NCI-H82 treated with DMSO at 0.1 percent for 48 hours (cell line): ENCODE data around the gene MED12L.
"Not testable (repeated sequence)": the region's sequence is repeated elsewhere in the genome, so short reads cannot be mapped to it uniquely, and the experiment has no call there.

Experiments used
- DNase-seq: peaks from one replicate; lab custom pipeline; 2025; ENCODE audit not compliant: unreplicated experiment; lab: John Stamatoyannopoulos, UW

The MED12L gene, protein sequence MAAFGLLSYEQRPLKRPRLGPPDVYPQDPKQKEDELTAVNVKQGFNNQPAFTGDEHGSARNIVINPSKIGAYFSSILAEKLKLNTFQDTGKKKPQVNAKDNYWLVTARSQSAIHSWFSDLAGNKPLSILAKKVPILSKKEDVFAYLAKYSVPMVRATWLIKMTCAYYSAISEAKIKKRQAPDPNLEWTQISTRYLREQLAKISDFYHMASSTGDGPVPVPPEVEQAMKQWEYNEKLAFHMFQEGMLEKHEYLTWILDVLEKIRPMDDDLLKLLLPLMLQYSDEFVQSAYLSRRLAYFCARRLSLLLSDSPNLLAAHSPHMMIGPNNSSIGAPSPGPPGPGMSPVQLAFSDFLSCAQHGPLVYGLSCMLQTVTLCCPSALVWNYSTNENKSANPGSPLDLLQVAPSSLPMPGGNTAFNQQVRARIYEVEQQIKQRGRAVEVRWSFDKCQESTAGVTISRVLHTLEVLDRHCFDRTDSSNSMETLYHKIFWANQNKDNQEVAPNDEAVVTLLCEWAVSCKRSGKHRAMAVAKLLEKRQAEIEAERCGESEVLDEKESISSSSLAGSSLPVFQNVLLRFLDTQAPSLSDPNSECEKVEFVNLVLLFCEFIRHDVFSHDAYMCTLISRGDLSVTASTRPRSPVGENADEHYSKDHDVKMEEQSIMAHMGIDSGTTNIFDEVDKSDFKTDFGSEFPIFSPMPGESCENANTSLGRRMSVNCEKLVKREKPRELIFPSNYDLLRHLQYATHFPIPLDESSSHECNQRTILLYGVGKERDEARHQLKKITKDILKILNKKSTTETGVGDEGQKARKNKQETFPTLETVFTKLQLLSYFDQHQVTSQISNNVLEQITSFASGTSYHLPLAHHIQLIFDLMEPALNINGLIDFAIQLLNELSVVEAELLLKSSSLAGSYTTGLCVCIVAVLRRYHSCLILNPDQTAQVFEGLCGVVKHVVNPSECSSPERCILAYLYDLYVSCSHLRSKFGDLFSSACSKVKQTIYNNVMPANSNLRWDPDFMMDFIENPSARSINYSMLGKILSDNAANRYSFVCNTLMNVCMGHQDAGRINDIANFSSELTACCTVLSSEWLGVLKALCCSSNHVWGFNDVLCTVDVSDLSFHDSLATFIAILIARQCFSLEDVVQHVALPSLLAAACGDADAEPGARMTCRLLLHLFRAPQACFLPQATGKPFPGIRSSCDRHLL (N-terminal part only)

DNA sequence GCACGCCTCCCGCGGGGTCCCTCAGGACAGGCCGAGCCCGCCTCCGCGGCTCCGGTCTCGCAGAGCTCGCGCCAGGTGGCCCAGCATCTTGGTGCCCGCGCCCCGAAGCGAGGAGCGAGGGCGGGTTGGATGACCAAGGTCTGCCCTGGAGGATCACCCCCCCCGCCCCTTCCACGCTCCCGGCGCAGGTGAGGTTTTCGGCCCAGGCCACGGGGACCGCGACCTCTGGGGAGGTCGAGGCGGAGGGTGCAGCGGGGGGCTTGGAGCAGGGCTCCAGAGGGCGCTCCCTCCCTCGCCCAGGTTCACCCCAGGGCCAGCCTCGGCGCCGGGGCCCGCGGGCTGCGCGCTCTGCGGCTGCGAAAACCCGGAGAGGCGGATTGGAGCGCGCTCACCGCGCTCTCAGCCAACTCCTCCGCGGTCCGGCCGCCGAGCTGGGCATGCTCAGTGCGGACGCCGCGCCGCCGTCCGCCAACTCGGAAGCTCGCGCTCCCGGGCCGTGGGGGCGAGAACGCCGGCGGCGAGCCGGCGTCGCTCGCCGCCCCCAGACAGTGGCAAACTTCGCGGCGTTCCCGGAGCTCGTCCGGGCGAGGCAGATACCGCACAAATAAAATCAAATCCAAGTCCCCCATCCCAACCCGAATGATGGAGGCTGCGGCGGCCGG is at the start of gene MED12L:
Gene MED12L (plus strand): TSS at position 438 of the 662 bp plus-strand sequence. CDS start 1,263 bp downstream, outside the sequence.
- no peak for DNase-seq

DNA sequence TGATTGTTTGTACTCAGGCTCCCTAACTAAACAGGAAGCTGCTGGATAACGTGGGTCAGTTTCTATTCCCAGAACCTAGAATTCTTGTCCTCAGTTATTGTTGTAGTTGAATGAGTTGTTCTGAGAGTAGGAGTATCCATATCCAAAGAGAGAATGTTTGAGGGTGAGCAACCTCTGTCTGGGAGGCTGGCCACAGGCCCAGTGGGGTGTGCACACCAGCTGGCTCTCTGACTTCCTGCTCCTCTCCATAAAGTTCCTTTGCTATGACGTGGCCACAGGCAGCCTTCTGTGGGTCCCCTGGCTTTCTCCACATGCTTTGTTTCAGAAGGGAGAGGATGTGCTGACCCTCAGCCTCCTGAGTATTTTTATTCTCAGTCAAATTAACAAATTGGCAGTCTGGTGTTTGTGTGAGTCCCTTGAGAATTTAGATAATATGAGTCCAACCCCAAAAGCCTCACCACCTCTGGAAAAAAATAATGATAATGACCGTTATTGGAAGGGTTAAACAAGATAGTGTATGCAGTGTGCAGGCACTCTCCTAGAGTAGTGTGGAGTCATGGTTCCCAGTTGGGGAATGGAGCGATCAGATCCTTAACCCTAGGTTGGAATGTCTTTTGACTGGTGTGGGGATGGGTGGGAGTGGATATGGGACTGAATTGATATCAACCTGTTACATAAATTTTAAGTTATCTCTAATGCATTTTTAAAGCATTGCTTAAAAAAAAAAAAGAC is 47.6 kb upstream of the MED12L start:
- DNase-seq: no peak

DNA sequence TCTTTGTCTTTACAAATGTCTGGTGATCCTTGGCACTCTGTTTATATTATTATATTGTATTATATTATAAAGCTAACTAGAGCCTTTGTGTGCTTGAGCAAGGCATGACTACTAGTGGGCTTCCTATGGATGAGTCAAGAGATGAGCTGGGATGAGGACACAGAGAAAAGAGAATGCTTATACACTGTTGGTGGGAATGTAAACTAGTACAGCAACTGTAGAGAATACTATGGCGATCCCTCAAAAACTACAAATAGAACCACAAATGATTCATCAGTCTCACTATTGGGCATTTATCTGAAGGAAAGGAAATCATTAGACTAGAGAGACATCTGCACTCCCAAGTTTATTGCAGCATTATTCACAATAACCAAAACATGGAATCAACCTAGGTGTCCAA is 40.8 kb upstream of the MED12L start:
- no peak for DNase-seq

DNA sequence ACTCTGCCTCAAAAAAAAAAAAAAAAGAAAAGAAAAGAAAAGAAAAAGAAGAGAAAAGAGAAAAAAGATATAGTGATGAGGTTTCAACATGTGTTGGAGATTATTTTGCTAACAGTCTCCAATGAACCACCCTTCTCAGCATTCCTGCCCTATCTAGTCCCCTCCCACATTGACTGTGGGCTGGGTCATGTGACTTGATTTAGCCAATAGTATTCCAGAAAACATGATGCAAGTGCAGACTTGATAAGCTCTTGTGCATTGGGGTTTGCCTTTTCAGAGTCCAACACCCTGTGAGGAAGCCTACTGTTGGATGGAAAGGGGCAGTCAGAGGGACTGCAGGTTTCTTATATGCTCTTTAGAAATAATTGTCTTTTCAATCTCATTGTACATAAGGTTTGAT is 37.8 kb upstream of the MED12L start:
- DNase-seq: no peak

DNA sequence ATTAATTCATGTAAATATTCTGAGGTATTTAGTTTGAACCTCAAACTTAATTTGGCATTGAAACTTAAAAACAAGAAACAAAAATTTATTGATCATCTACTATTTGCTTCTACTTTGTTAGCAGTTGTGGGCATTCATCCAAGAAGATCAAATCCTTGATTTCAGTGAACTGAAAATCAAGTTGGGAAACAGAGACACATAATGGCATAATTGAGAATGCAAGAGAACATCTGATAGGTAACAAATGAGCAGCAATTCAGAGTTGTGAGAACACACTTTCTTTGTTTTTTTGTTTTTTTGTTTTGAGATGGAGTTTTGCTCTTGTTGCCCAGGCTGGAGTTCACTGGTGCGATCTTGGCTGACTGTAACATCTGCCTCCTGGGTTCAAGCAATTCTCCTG is 33.9 kb upstream of the MED12L start:
- DNase-seq: no peak

DNA sequence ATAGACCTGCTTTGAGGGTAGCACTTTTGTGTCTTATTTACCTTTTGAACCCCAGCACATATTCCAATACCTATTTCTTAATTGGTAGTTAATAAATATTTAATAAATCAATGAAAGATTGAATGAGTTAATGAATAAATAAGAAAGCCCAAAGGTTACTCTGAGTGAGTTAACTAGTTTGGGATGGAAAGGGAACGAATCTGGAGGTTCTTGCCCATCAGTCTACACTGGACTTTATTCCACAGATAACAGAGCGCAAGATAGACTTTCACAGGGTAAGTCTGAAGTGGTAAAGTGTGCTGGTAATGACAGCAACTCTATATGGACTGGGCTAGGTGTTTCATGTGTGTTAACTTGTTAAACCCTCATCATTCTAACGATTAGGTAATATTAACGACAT is 33.1 kb upstream of the MED12L start:
- no peak for DNase-seq

DNA sequence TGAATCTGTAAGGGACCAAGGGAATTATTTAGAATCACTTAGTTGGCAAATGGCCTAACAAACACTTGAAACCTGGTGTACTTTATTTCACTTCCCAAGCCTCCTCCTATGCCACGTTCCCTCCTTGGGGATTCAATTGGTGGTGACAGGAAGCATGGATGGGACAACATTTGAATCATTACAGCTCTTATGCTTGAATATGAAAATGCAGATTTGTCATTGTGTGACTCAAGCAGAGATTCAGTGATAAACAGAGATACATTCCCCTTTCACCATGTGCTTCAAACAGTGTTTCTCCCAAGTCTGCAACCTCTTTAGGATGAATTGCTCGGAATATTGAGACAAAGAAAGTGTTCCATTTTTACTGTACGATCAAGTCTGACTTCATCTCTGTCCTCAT is 32.7 kb upstream of the MED12L start:
- no peak for DNase-seq

DNA sequence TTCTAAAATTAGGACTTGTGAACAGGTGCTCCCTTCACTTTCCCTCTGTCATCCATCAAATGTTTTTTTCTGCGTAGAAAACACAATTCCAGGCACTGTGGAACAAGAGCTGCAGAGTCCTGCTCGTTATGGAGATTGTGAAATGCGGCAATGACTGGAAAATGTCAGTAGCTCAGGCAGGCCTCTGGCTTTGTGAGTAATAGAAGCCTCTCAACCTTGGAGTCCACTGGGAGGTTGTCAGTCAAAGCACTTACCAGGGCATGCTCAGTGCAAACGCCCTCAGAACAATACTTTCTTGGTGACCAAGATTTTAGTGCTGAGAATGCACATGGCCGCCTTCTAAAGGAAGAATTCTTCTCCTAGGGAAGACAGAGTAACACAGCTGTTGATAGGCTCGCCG is 26.7 kb upstream of the MED12L start:
- no peak for DNase-seq

DNA sequence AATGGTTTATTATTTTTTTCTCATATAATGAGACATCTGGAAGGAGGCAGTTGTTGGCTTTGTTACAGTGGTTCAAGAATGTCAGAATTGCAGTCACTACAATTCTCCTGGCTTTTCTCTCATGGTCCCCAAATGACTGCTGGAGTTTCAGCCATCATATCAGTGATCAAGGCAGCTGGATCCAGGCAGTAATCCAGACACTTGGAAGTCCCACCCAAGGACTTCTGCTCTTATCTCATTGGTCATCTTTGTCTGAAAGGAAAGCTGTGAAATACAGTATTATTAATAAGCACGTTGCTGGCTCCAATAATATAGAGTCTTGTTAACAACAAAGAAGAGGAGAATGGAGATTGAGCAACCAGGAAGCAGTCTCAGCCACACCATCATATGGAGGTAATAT is 22.9 kb upstream of the MED12L start:
- no peak for DNase-seq

DNA sequence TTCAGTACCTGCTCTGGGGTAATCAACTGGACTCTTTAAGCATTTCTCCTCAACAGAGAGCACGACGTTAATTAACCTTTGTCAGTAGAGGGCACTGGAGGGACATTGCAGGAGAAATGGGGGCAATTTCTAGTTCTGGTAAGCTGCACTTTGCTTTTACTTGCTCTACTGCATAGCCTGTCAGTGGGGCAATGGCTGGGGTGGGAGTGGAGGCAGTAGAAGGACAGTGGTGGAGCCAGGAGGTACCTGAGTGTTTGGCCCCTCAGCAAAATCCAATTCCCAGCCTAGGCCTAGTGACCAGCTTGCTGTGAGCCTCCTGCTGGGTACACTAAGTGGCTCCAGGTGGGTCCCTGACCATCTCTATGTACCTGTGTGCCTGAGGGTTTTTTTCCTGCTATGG is 18.3 kb upstream of the MED12L start:
- DNase-seq: no peak

DNA sequence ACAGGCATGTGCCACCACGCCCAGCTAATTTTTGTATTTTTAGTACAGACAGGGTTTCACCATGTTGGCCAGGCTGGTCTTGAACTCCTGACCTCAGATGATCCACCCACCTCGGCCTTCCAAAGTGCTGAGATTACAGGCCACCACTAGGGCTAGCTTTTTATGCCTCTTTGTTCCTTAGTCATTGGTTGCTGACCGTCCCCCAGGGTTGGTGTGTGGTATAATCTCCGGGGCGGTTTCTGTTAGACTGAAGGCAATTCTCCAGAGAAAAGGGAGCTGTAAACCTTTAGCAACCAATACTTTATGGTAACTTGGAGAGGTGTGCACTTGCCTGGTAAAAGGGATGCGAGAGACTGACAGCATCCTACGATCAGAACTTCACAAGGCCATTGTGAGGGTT is 12.6 kb upstream of the MED12L start:
- DNase-seq: not testable (repeated sequence)

DNA sequence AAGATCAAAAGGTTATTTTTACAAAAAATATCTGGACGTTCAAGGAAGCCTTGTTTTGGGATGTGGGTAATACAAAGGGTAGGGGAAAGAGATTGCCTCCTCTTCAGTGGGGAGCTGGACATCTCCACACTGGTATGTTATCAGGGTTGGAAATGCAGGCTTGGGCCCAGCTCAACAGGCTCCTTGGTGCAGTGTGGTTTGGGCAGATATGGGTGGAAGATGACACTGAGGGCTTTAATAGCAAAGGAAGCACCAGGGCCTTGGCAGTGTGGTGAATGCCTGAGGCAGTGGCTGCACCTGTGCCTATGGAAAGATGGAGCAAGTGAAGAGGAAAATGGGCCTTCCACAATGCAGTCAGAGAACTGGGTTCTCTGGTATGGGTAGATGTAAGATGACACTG is 11.2 kb upstream of the MED12L start:
- DNase-seq: no peak

DNA sequence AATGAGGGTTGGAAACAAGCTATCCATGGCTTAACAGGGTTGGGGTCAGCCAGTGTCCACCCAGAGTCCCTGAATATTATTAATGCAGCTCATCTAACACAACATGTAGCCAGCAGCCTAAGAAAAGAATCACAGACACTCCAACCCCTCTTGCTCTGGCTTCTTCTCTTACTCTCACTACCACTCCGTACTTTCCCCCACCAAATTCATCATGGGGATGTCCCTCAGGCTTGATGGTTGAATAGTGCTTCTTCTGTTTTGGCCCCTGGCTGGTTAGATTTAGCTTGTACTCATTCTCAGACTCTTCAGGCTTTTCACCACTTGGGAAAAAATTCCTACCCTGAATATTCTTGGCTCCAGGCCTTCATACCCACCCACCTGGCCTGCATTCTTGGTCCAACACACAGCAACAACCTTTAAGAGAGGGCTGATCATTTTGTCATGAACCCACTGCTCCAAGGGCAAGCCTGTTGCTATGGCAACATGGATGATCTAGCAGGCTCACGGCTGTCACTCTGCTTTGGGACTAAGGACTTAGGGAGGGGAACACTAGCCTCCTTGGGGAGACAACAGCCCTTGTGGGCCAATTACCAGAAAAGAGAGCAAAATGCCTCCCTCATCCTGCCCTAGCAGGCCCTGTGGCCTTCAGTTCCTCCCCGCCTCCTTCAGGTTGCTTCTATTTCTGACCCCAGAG is 9.4 kb upstream of the MED12L start:
- DNase-seq: no peak

DNA sequence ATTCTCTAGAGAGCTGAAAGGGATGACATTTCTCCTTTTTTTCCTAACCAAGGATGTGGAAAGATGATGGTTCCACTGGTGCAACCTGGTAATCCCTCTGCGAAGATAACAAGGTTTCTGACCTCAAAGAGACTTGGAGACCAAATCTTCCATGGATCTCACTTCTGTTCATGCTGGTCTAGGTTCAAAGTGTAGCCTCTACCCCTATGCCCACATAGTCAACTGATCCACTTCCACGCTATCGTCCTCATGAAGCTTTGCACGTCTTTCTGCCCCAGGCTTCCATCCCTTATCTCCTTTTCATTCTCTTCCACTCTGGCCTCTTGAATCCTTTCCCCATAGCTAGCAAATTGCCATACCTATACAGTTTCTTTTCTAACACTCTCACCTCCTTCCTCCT is 8.8 kb upstream of the MED12L start:
- DNase-seq: no peak

DNA sequence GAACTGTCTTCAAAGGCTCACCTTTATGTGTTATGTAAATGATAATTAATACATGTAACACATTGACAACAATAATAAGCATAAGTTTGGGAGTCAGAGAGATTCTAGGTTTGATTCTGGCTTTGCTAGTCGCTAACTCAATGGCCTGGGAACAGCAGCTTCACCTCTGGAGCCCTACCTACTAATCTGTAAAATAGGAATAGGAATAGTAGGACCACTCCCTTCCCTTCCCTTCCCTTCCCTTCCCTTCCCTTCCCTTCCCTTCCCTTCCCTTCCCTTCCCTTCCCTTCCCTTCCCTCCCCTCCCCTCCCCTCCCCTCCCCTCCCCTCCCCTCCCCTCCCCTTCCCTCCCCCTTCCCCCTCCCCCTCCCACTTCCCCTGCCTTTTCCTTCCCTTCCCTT is 4.4 kb upstream of the MED12L start:
- not testable (repeated sequence) for DNase-seq

DNA sequence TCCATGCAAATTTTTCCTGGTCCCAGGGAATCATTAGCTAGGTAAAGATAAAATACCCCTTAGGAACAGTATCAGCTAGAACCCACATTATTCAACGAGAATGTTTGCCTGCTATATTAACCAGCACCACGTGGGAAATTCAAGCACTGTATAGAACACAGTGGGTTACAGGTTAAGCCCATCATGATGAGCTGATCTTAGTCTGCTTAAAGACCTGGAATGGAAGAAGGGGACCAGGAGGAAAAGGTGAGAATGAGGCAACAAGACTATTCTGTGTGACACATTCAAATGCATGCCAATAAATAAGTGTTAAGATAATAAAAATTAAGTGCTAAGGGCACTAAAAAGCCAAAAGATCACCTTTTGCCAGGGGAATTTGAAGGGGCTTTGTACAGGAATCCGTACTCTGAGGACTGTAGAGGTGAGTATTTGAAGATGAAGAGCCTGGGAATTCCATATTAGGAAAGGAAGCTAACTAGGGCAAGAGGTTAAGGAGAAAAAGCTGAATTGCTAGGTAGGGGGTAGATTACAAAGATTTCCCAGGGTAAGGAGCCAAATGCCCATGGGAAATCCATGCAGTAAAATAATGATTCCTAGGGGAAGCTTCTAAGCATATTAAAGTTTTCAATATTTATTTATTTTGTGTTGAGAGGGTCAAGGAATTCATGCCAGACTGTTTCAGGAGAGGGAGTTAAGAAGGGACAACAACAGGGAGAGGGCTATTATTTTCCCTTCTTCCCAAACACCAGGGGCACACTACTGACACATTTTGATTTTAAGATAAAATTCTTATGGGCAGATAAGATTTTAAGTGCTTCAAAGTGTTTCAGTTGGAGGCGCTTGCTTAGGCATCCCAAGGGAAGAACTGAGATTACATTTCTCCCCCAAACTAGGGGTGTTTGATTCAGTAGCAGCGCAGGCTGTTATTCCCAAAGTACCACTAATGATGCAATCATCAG is 2.3 kb upstream of the MED12L start:
- DNase-seq: no peak

DNA sequence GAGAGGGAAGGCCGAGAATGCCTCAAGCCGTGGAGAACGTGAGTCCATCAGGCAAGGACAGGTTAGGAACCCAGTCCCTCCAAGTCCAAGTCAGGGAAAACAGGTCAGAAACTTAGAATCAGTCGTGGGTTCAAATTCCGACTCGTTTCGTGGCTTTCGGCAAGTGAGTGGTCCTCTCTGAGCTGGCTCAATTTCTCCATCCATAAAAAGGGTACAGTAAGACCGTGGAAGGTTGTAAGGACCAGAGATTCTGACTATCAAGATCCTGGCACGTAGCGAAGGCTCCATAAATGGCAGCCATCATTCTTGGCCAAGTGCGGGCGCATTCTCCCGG is 604 bp upstream of the MED12L start:
- no peak for DNase-seq

DNA sequence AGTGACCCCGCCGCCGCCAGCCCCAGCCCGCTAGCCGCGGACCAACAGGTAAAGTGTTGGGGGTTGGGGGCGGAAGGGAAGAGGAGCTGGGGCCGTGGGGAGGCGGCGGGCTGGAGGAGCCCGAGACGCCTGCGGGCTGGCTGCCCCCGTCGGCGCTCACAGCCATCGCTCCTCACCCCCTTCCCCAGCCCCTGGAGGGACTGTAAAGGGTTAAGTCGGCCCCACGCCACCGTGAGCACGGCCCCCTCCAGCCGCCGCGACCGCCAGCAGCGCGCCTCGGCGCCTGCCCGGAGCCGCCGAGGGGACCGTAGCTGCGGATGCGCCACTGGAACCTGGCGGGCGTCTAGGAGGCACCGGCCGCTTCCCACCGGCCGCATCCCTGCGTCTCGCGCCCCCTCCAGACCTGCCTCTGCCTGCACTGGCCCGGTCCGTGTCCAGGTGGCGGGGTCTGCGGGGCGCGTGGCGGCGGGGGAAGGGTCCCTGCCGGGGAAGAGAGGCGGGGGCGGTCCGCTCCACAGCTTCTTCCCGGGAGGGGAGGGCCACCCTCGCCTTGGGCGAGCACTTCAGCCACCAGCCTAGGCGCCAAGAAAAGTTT is 522 bp downstream of the MED12L start:
- DNase-seq: no peak
